GM19455 (cell line): ENCODE measurements around the gene PAFAH2.

Experiments used
- ATAC-seq: cut with Tn5 transposase; IDR thresholded peaks from one replicate; pipeline ENCODE4 v1.9.1; 2021; ENCODE audit not compliant: unreplicated experiment

The PAFAH2 gene

DNA sequence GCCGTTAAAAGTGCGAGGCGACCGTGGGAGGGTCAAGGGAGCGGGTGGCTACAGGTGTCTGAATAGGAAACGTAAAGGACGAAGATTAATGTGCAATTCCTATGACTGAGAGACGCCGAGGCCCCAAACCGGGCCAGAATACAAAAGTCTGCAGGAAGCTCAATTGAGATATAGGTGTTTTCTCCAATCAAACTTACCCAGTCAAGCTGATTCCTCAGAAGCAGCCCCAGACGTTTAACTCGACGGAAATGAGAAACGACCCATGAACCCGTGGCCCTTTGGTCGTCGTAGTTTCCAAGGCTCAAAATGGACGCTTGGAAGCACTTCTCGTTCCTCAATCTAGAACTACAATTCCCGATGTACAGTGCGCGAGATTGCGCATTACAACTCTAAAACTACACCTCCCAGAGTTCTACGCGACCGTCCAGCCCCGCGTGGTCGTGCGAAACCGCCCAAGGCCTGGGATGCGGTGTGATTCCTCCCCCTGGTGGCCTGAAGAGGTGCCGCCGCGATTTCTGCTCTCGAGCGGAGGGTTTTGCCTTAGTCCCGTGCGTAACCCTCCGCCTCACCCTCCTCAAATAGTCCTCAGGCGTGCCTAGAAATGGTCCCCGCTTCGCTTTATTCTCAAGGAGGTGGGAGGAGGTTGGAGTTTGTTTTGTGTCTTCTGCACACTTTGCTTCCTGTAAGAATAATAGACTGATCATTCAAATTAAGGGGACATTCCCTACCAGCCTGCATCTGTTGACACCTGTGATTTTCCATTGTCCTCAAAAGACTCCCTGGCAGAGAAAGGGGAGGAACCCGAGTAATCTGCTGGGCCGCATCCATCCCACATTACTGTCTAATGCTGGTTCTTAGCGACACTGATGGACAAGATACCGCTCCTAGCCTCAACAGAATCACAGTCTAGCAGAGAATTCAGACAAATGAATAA lies at the start of gene PAFAH2:
TSS of gene PAFAH2 (minus strand) at position 236 of the 934 bp plus-strand sequence. CDS start 7,247 bp downstream, outside the sequence.
- peak; percentile 97 for ATAC-seq

DNA sequence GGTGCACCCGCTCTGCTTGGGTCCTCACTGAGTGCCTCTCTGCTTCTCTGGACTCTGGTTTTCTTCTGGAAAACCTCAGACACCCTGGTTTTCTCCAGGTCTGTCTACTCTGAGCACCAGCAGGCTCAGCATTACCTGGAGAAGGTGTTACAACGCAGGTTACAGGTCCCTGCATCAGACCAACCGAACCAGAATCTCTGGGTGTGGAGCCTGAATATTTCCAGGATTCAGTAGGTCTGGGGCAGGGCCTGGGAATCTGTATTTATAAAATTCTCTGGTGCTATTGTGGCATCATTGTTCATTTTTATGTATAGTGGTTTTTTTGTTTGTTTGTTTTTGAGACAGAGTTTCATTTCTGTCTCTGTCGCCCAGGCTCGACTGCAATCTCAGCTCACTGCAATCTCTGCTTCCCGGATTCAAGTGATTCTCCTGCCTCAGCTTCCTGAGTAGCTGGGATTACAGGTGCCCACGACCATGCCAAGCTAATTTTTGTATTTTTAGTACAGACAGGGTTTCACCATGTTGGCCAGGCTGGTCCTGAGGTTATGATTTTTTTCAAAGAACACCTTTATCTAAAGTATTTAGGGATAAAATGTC lies 49.5 kb upstream of the PAFAH2 start:
- no peak for ATAC-seq

DNA sequence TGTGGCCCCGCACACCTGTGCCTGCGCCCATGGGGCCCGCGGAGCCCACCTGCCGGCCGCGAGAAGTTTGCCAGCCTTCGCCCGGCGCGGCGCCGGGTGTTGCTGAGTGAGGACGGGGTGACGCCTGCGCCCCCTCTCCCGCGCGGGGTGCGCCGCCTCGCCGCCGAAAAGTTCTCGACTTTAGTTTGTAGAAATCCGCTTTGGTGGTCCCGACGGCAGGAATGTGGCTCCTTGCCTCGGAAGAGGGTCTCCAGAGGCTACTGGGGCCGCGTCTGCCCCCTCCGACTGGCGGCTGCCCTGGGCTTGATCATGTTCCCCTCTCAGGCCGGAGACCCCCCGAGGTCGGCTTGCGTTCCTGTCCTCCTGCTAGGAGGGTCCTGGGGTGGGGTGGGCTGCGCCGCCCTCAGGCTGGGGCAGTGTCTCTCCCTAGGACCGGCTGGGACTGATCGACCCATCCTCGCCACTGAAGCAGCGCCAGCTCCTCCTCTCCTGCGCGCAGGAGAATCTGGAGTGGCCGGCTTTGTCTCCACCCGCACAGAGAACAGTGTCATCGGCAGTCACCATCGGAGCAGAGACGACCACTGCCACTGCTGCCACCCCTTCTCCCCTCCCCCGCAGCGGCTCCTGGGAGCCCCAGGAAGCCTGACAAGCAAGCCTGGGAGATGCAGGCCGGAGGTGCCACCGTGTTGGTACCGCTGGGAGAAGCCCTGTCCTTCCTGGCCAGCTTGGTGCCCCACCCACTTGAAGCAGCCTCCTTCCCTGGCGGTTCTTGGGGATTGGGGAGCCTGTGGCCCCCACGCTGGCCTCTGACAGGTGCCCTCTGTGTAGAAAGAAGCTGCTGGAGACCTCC lies 48.6 kb upstream of the PAFAH2 start:
- ATAC-seq = no peak

DNA sequence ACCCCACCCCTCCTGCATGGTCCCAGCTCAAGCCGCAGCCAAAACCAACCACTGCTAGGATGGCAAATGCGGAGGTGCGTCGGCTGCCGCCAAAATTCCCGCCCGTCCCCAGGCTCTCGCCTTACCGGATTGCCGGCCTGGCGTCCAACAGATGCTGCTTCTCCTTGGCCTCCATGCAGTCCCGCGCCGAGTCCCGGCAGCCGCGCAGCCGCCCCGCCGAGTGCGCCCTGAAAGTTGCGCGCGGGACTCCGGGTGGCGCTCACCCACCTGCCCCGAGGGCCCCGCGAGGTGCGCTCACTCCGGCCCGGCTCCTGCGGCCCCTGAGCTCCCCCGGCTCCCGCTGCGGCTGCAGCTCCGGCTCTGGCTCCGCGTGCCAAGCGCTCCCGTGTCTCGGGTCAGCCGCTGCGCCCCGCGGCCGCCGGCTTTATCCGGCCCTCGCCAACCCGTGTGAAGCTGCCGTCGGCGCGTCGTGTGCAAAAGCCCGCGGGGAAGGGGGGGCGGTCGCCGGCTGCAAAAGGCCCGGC lies 47.9 kb upstream of the PAFAH2 start, which contains the start of gene SLC30A2:
TSS of gene SLC30A2 (minus strand) at position 397 of the 524 bp plus-strand sequence. CDS start at position 175, 222 bp downstream.
- ATAC-seq = no peak

DNA sequence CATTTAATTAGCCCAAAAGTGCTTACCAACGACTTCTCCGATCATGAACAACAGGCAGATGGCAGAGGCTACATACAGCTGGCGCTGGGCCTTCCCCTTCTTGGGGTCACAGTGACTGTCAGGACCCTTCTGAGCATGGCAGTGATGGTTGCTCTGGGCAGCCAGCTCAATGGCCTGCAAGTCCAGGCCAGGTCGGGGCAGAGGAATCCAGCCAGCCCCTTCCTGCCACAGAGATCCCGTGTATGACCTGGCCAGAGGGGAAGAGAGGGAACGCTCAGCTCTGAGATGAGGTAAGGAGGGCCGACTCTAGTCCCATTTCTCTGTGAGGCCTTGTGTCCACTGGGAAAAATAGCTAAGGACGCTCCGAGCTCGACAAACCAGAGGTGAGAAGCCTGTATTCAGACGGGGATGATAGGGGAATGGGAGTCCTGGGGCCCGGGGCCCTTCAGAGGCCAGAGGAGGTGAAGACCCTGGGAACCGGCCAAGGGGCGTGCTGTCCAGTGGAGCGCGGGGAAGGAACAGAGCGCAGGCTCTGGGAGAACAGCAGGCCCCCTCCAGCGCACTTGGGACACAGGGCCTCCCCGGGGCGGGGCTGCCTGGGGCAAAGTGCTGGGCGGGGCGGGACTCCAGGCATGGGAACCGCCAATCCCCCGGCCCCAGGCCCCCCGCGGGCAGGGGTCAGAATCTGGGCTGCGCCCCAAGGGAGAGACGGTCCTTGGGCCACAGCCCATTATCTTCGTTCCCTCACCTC lies 47.3 kb upstream of the PAFAH2 start:
- no peak for ATAC-seq

DNA sequence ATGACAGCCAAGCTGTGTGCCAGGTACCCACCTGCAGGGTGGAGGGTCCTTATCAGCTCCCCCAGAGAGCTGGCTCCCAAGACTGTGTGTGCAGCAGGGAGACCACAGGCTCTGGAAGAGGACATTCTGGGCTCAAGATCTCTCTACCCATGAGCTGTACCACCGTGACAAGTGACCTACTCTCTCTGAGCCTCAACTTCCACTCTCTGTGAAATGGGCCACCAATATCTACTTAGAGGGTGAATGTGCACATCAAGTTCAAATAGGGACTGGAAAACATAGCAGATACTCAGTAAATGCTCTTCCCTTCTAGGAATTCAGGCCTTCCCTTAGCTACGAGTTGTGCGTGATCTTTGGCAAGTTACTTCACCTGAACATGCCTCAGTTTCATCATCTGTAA lies 46.6 kb upstream of the PAFAH2 start:
- no peak for ATAC-seq

DNA sequence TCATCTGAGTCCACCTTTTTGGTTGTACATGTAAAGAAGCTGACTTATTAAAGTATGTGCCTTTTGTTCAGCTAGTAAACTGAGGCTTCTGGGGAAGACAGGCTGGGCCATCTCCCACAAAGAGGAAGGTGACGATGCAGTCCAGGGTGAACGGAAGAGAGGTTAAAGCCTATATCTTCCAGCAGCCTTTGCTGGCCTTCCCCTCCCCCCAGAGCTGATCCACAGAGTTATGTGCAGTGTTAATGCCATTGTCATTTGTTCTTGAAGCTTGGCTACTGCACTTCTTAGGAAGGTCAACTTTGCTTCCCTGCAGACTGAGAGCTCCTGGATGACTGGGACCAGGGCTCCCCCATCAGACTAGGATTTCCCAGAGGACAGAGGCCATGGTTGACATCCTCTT lies 45.9 kb upstream of the PAFAH2 start:
- ATAC-seq = no peak

DNA sequence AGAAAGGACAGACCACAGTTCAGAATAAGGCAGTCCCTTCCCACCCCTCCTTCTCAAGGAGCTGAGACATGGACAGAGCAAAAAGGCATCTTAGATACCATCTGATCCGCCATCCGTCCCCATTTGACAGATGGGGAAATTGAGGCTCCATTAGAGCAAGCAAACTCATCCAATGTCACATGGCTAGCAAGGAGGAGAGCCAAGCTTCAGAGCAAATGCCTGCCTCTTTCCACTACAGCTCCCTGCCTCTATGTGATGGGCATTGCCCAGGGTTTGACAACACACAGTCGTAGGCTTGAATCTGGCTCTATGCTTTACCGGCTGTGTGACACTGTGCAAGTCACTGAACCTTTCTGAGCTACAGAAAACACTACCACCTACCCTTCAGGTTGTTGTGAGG lies 44.1 kb upstream of the PAFAH2 start:
- no peak for ATAC-seq

DNA sequence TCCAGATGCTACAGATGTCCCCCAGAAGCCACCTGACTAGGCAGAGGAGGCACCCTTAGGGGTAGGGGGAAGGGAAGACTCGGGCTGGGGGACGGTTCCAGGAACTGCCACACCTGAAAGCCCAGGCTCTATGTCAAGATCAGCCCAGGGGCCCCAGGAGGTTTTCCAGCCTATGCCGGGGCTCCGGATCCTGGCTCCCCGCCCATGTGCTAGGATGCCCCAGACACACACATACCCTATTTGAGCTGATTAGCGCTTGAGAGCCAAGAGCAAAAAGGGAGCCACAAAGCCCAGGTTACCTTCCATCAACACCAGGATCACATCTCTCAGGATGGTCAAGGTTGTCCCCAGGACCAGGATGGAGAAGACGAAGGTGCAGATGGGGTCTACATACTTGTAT lies 43.5 kb upstream of the PAFAH2 start:
- no peak for ATAC-seq

DNA sequence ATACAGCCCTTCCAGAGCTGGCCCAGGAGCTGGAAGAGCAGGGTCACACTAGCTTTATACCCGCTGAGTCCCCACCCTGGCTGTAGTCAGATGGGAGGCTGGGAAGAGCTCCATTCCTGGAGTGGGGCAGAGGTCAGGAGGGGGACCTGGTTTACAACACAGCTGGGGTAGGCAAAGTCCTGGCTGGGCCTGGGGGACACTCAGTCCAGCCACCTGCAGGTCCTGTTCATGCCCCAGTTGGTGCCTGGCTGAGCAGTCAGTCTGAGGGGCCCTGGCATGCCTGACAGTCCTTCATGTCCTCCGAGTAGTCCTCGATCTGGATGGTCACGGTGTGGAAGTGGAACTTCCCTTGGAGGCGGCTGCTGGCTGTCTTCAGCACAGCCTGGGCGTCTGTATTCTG lies 41.0 kb upstream of the PAFAH2 start:
- ATAC-seq = no peak

DNA sequence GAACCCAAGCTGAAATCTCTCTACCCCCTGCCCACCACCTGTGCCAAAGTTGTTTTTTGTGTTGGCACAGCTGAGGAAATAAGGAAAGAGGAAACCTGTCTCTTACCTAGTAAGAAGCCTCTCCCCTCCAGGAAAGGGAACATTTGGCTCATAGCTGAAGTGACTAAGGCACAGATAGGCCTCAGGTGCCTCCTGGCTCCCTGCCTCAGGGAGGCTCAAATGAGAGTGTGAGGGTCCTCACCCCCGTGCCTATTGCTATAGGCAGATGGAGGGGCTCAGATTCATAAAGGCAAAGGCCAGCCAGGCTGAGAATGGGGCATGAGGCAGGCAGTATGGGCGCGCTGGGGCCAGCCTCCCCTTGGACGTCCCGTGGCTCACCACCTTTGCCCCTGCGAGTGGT lies 40.6 kb upstream of the PAFAH2 start:
- ATAC-seq = no peak

DNA sequence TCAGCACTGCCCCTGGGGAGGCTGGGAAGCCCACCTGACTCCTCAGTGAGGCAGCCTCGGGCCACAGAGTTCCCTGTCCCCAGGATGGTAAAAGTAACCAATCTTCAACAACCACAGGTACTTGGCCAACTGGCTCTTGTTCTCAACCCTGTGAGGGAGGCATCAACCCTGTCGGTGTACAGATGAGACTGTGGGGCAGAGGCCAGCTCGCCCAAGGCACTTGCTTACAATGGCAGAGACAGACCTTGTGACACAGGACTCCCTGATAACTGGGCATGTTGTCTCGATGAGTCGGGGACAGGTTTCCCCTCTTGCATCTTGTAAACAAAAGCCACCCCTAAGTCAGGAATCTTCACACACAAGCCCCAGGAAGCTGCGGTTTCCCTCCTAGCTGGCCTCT lies 40.0 kb upstream of the PAFAH2 start:
- ATAC-seq = no peak

DNA sequence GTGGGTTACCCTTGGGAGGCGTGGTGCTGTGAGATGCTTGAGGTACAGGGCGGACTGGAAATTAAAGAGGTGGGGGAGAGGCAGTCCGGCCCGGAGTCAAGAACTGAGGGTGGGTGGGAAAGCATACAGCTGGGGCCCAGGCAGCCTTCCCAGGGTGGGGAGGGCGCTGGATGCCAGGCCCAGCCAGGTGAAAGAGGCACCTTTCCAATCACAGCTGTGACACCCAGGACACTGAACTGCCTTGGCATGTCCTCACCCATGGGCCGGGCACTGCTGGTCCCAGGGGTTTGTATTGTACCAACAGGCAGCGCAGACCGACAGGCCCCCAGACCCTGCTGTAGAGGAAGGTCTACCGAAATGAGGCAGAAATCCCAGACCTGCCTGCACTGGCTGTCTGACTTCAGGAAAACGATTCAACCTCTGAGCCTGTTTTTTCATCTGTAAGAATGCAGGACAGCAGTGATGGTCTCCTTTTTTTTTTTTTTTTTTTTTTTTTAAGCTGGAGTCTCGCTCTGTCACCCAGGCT lies 39.0 kb upstream of the PAFAH2 start:
- ATAC-seq = no peak

DNA sequence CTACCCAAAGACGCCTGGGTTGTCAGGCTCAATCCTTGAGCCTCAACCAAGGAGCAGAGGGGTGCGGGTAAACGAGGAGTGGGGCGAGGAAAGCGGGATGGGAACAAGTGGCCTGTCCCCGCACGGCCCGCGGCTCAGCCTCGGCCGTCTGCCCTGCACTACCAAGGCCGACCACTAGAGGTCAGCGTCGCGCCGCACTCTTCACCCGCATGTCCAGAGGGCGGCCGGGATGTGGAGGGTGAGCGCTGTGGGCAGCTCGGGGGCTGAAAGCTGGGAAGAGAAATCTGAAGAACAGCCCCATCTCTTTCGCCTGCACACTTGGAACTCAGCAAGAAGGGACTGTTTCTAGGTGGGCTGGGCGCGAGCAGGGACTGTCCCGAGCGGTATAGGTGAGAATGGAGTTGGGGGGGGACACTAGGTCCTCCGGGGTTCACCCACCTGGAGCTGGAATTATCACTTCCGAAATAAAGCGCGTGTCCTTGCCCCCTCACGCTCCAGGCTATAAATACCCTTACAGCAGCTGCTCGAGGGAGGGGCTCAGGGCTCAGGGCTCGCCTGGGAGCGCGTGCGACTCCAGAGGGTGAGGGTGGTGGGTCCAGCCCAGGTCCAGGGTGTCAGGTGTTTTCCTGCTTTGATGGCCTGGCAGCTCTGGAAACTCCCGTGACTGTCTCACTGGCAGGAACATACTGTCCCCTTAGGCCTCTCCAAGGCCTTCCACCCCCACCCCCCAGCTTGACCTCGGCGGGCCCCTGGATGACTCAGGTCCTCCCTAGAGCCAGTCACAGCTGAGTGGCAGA lies 38.3 kb upstream of the PAFAH2 start:
- peak; percentile 55 for ATAC-seq

DNA sequence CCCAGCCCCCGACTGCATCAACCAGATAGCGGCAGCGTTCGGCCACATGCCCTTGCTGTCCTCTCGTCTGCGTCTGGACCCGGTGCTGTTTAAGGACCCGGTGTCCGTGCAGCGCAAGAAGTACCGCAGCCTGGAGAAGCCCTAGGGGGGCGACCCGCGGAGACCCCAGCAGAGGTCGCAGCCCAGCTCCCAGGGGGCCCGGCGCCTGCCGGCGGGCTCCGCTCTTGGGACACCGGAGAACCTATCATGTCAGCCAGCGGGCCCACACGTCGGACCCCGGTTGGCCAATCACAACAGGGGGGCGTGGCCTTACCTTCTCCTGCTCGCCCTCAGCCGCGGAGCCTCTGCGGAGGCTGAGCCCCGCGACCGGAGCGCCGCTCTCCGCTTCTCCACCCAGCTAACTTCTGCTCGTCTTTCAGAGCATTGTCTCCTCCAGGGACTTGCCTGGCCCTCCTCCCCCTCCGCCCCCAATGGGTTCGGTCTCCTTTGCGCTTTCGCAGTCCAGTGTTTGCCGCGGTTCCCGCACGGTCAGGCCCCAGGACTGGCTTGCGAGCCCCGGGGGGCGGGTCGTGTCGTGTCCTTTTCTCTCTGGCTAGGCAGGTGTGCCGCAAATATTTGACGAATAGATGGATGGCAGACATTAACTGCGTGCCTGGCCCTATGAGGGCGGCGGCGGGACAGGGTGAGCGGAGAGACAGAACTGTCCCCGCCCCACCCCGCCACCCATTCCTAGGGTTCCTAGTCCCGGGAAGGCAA lies 37.5 kb upstream of the PAFAH2 start:
- peak; percentile 83 for ATAC-seq

DNA sequence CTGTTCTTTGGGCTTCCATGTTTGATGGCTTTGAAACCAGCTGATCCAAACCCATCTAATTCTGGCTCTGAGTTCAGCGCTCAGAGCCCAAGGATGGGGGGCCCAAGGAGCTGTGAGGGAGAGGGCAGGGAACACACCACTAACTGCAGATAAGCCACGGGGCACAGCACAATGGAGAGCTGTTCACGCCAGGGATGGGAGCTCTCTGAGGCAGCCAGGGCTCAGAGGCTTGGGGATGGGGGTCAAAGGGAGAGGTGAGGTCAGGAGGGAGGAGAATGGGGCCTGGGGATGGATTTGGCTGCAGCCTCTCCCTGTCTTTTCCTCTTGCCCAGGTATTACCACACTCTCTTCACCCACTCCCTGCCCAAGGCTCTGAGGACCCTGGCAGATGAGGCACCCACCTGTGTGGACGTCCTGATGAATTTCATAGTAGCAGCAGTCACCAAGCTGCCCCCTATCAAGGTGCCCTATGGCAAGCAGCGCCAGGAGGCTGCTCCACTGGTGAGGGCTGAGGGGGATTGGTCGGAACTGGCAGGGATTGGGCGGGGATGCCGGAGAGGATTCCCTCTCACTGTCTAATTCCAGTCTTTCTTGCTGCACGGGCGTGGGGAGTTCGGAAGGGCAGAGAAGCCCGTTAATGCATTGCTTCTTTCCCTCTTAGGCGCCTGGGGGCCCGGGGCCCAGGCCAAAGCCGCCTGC lies 36.8 kb upstream of the PAFAH2 start:
- ATAC-seq = no peak

DNA sequence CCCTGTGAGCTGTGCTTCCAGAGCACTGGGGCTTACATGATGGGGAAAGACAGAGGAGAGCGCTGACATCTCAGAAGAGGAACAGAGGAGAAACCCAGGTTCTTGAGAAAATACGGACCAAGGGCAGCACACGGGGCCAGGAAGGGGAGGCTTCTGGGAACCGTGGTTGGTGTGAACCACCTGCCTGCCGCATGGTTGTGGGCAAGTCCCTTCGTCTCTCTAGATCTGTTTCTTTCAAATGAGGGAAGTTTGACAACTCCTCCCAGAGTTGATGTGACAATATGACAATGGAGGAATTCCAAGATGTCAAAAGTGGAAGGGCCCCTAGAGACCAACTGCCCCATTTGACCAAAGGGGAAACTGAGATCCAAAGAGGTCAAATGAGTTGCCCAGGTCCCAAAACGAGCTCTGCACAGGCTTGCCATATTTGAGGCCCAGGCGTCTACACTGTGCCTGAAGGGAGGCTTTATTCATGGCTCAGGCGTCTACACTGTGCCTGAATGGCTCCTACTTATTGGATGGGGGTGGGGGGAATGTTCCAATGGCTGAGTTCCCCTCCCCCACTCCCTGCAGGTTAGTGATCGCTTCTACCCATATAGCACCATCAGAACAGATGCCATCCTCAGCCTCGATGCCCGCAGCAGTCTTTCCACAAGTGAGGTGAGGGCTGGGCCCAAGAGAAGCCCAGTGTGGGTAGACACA lies 34.9 kb upstream of the PAFAH2 start:
- ATAC-seq = no peak
